ENCODE results near the gene RIMS1. TPM values are rescaled to one million over a fixed set of nuclear protein-coding genes. Genes with fewer than 3 reads are reported as not detected.

Gene RIMS1
- total RNA-seq, 3 donors from 2014 or later (not counting 1 experiment from before 2014, with no cell fraction given): not detected

GRCh38 chr6:72022830-72023229, 136.5 kb downstream of the RIMS1 start:
- no peaks in the 10 kb centered on the region for H3K4me1 Mint-ChIP-seq
- H3K9me3 ChIP-seq (ENCODE audit: control insufficient read depth, insufficient read depth, low read length): no peaks in the 10 kb centered on the region
- H3K27ac ChIP-seq (ENCODE audit: low read length): no peak overlapping the region
- no peaks in the 10 kb centered on the region for H3K27me3 Mint-ChIP-seq (ENCODE audit: low read depth in 2 of 2)
- H3K4me3 ChIP-seq (ENCODE audit: low read length): no peak overlapping the region
- DNase-seq (no peak), ATAC-seq (no peak)
- peaks cover 4% of the 10 kb centered on the region for H3K36me3 Mint-ChIP-seq
- H3K9me3 Mint-ChIP-seq: peaks cover 6% of the 10 kb centered on the region in 2 donors
- H3K36me3 ChIP-seq (ENCODE audit: control insufficient read depth, insufficient read depth, low read length): no peaks in the 10 kb centered on the region
- intact Hi-C loops (cut with micrococcal nuclease): no loop called here
- no peak for TF ChIP-seq CTCF (IDR thresholded peaks at IDR 0.05)
- H3K4me3 Mint-ChIP-seq: no peak overlapping the region
- H3K27ac Mint-ChIP-seq: no peak overlapping the region
- H3K27me3 ChIP-seq (ENCODE audit: control insufficient read depth, insufficient read depth, low read length): no peaks in the 10 kb centered on the region
- H3K4me1 ChIP-seq (ENCODE audit: control insufficient read depth, insufficient read depth, low read length): no peaks in the 10 kb centered on the region
- WGBS (ENCODE audit: insufficient coverage): no CpG with 5 or more reads among the region's 1 CpG

GRCh38 chr6:72031471-72031870, 145.1 kb downstream of the RIMS1 start:
- no peak overlapping the region for H3K27ac ChIP-seq (ENCODE audit: low read length)
- H3K36me3 ChIP-seq (ENCODE audit: control insufficient read depth, insufficient read depth, low read length): no peaks in the 10 kb centered on the region
- H3K9me3 ChIP-seq (ENCODE audit: control insufficient read depth, insufficient read depth, low read length): no peaks in the 10 kb centered on the region
- no peaks in the 10 kb centered on the region for H3K4me1 ChIP-seq (ENCODE audit: control insufficient read depth, insufficient read depth, low read length)
- Mint-ChIP-seq H3K27ac (no peak overlapping the region), H3K4me1 (no peaks in the 10 kb centered on the region), H3K4me3 (no peak overlapping the region), H3K27me3 (ENCODE audit: low read depth in 2 of 2) (no peaks in the 10 kb centered on the region), H3K9me3 (peaks cover 0 to 3% of the 10 kb centered on the region in 2 donors), H3K36me3 (no peaks in the 10 kb centered on the region)
- H3K27me3 ChIP-seq (ENCODE audit: control insufficient read depth, insufficient read depth, low read length): no peaks in the 10 kb centered on the region
- WGBS (ENCODE audit: insufficient coverage): no CpG with 5 or more reads among the region's 2 CpGs
- H3K4me3 ChIP-seq (ENCODE audit: low read length): no peak overlapping the region
- ATAC-seq (no peak), DNase-seq (no peak)
- intact Hi-C loops (cut with micrococcal nuclease): no loop called here
- no peak for TF ChIP-seq CTCF (IDR thresholded peaks at IDR 0.05)

GRCh38 chr6:72032086-72032485, 145.7 kb downstream of the RIMS1 start:
- no peak for TF ChIP-seq CTCF (IDR thresholded peaks at IDR 0.05)
- no peak overlapping the region for H3K27ac Mint-ChIP-seq

GRCh38 chr6:72035486-72035885, 149.1 kb downstream of the RIMS1 start:
- ATAC-seq (no peak), DNase-seq (no peak)
- H3K4me1 Mint-ChIP-seq: no peaks in the 10 kb centered on the region
- Histone ChIP-seq H3K27ac (ENCODE audit: low read length) (no peak overlapping the region), H3K27me3 (ENCODE audit: control insufficient read depth, insufficient read depth, low read length) (no peaks in the 10 kb centered on the region), H3K36me3 (ENCODE audit: control insufficient read depth, insufficient read depth, low read length) (no peaks in the 10 kb centered on the region), H3K9me3 (ENCODE audit: control insufficient read depth, insufficient read depth, low read length) (no peaks in the 10 kb centered on the region), H3K4me1 (ENCODE audit: control insufficient read depth, insufficient read depth, low read length) (no peaks in the 10 kb centered on the region), H3K4me3 (ENCODE audit: low read length) (no peak overlapping the region)
- peaks cover 0 to 3% of the 10 kb centered on the region in 2 donors for H3K9me3 Mint-ChIP-seq
- no peak overlapping the region for H3K4me3 Mint-ChIP-seq
- H3K27ac Mint-ChIP-seq: no peak overlapping the region
- no peak for TF ChIP-seq CTCF (IDR thresholded peaks at IDR 0.05)
- intact Hi-C loops (cut with micrococcal nuclease): no loop called here
- no peaks in the 10 kb centered on the region for H3K36me3 Mint-ChIP-seq
- no peaks in the 10 kb centered on the region for H3K27me3 Mint-ChIP-seq (ENCODE audit: low read depth in 2 of 2)

More at GRCh38 chr6:72032086-72032485, 145.7 kb downstream of the RIMS1 start:
- Histone ChIP-seq H3K4me1 (ENCODE audit: control insufficient read depth, insufficient read depth, low read length) (no peaks in the 10 kb centered on the region), H3K9me3 (ENCODE audit: control insufficient read depth, insufficient read depth, low read length) (no peaks in the 10 kb centered on the region), H3K27me3 (ENCODE audit: control insufficient read depth, insufficient read depth, low read length) (no peaks in the 10 kb centered on the region), H3K27ac (ENCODE audit: low read length) (no peak overlapping the region), H3K4me3 (ENCODE audit: low read length) (no peak overlapping the region), H3K36me3 (ENCODE audit: control insufficient read depth, insufficient read depth, low read length) (no peaks in the 10 kb centered on the region)
- H3K4me3 Mint-ChIP-seq: no peak overlapping the region
- no peaks in the 10 kb centered on the region for H3K4me1 Mint-ChIP-seq
- 95% methylated on average over 2 of the region's 2 CpGs for WGBS (ENCODE audit: insufficient coverage)
- H3K36me3 Mint-ChIP-seq: no peaks in the 10 kb centered on the region
- DNase-seq: no peak
- no peak for ATAC-seq
- intact Hi-C loops (cut with micrococcal nuclease): no loop called here
- no peaks in the 10 kb centered on the region for H3K27me3 Mint-ChIP-seq (ENCODE audit: low read depth in 2 of 2)
- H3K9me3 Mint-ChIP-seq: peaks cover 0 to 3% of the 10 kb centered on the region in 2 donors
